DND-41 (cell line): ENCODE results near the gene TNNI3K.

Source experiments
- ATAC-seq: fragments of 200-7000 bp; cut with Tn5 transposase; 3 replicates; pipeline ENCODE4 v1.9.1; 2021; ENCODE audit warnings: low read depth; ENCODE audit not compliant: insufficient read depth
- DNase-seq: peaks from one replicate; pipeline ENCODE4 v3.0.0-alpha.2; 2020
- H2AFZ ChIP-seq: 2 replicates; pipeline ENCODE4 v1.6.0; 2012; ENCODE audit warnings: low read depth, low read length
- H3K27ac ChIP-seq: 2 replicates; pipeline ENCODE4 v1.5.1; 2012; ENCODE audit warnings: low read length, inconsistent platforms
- H3K27me3 ChIP-seq: fragments of 200-600 bp; sonication (generic); 2 replicates; pipeline ENCODE4 v1.6.0; 2012; ENCODE audit warnings: low read length, mild to moderate bottlenecking, inconsistent platforms; ENCODE audit not compliant: insufficient read depth, poor library complexity
- H3K36me3 ChIP-seq: 2 replicates; pipeline ENCODE4 v1.5.1; 2012; ENCODE audit warnings: low read length, inconsistent platforms; ENCODE audit not compliant: insufficient read depth
- H3K4me1 ChIP-seq: 2 replicates; pipeline ENCODE4 v1.5.1; 2012; ENCODE audit warnings: mild to moderate bottlenecking, low read length; ENCODE audit not compliant: insufficient read depth
- H3K4me2 ChIP-seq: 2 replicates; pipeline ENCODE4 v1.6.0; 2012; ENCODE audit warnings: mild to moderate bottlenecking, moderate library complexity, low read length, inconsistent platforms; ENCODE audit not compliant: insufficient read depth
- H3K4me3 ChIP-seq, 2 experiments: fragments of 200-600 bp in 1 of 2; shearing (Covaris generic) in 1 of 2; 2 replicates each; pipeline ENCODE4 v1.5.1; 2012 to 2016; ENCODE audit warnings: inconsistent platforms in 2 of 2, low read length in 2 of 2, mild to moderate bottlenecking in 2 of 2, low read depth in 1 of 2, moderate library complexity in 1 of 2
- H3K79me2 ChIP-seq: 2 replicates; pipeline ENCODE4 v1.6.0; 2012; ENCODE audit warnings: low read length, inconsistent platforms; ENCODE audit not compliant: insufficient read depth
- H3K9ac ChIP-seq: 2 replicates; pipeline ENCODE4 v1.6.0; 2012; ENCODE audit warnings: low read depth, mild to moderate bottlenecking, inconsistent platforms, low read length, moderate library complexity
- H3K9me3 ChIP-seq: 2 replicates; pipeline ENCODE4 v1.5.1; 2012; ENCODE audit warnings: low read length, moderate library complexity, mild to moderate bottlenecking, inconsistent platforms; ENCODE audit not compliant: insufficient read depth, severe bottlenecking
- H4K20me1 ChIP-seq: 2 replicates; pipeline ENCODE4 v1.6.0; 2012; ENCODE audit warnings: low read length; ENCODE audit not compliant: insufficient read depth
- CTCF ChIP-seq: IDR thresholded peaks from 2 replicates; pipeline ENCODE4 v1.5.1; 2012; ENCODE audit warnings: borderline replicate concordance, low read length, moderate library complexity, mild to moderate bottlenecking; ENCODE audit not compliant: poor library complexity, severe bottlenecking; ENCODE audit errors: extremely low read depth
- EZH2 ChIP-seq: IDR thresholded peaks from 3 replicates; pipeline ENCODE4 v1.6.1; 2012; ENCODE audit warnings: borderline replicate concordance, low read depth, mild to moderate bottlenecking, moderate library complexity, low read length, inconsistent platforms; ENCODE audit not compliant: severe bottlenecking

TNNI3K gene

DNA sequence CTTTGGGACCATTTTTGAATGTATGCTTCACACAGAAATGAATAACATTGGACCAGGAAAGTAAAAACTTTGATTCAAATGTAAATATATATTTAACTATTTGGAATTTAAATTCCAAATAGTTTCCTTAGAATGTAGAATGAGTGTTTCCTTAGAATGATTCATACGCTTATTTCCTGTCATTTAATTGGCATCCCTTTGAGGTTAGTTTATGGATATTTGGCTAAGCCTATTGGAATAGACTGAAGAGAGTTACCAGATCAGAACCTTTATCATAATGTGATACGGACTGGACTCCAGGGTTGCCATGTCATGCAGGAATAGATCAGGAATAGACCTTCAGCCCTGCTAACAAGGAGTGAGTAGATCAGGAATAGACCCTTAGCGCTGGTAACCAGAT is 133.1 kb downstream of the TNNI3K start:
- no peak overlapping the region for H3K9ac ChIP-seq
- no peak for DNase-seq
- H3K36me3 ChIP-seq: no peaks in the 10 kb centered on the region
- no peaks in the 10 kb centered on the region for H3K4me1 ChIP-seq
- H3K4me3 ChIP-seq: no peak overlapping the region
- H2AFZ ChIP-seq: no peak overlapping the region
- H4K20me1 ChIP-seq: no peaks in the 10 kb centered on the region
- ATAC-seq: no peak
- no peaks in the 10 kb centered on the region for H3K79me2 ChIP-seq
- no peak overlapping the region for H3K4me2 ChIP-seq
- H3K9me3 ChIP-seq: no peaks in the 10 kb centered on the region
- no peak overlapping the region for H3K27ac ChIP-seq
- H3K27me3 ChIP-seq: no peaks in the 10 kb centered on the region
- TF ChIP-seq EZH2 (no peak), CTCF (no peak)

DNA sequence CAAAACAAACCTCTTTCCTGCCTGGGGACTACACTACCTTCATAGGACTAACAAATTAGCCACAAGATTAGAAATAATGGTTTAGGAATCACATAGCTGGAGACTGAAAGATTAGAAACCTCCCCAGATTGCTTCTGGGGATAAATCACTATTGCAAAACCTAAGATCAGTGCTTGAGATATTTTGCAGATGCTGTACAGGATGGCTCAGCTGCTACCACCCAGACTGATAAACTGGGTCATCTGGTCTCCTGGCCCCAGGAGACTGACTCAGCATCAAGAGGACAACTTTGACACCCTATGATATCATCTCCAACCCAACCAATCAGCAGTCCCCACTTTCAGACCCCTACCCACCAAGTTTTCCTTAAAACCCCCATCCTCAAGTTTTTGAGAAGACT is 140.2 kb downstream of the TNNI3K start:
- Histone ChIP-seq H3K9ac (no peak overlapping the region), H3K27me3 (no peaks in the 10 kb centered on the region), H3K4me3 (no peak overlapping the region), H3K4me1 (no peaks in the 10 kb centered on the region), H4K20me1 (no peaks in the 10 kb centered on the region), H3K36me3 (no peaks in the 10 kb centered on the region), H3K79me2 (no peaks in the 10 kb centered on the region), H2AFZ (no peak overlapping the region), H3K27ac (no peak overlapping the region), H3K9me3 (no peaks in the 10 kb centered on the region), H3K4me2 (no peak overlapping the region)
- no peak for DNase-seq
- no peak for ATAC-seq
- no peak for TF ChIP-seq EZH2

DNA sequence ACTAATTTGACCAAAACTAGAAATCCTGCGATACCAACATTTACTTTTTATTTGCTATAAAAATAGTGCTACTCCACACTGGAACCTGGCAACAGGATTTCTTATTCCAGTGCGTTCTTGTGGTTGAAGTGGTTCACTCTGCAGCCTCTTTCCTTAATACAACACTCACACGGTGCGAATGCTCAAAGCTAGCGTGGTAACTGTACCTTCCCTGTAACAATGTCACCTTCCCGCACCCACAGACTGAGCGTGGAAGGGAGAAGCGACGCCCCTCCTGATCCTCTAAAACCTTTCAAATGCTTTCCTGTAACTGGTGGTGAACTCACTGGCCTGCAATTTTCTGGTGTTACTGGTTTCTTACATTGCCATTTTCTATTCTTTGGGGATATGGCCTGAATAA is 145.1 kb downstream of the TNNI3K start:
- no peak overlapping the region for H3K4me3 ChIP-seq
- H3K4me1 ChIP-seq: no peaks in the 10 kb centered on the region
- H3K27me3 ChIP-seq: no peaks in the 10 kb centered on the region
- H3K79me2 ChIP-seq: no peaks in the 10 kb centered on the region
- H3K36me3 ChIP-seq: no peaks in the 10 kb centered on the region
- TF ChIP-seq EZH2: no peak
- TF ChIP-seq CTCF: no peak
- H3K4me2 ChIP-seq: no peak overlapping the region
- no peak overlapping the region for H2AFZ ChIP-seq
- no peak overlapping the region for H3K9ac ChIP-seq
- ATAC-seq (no peak), DNase-seq (no peak)
- no peaks in the 10 kb centered on the region for H4K20me1 ChIP-seq
- no peak overlapping the region for H3K27ac ChIP-seq
- H3K9me3 ChIP-seq: no peaks in the 10 kb centered on the region

- no peak for ATAC-seq
These were observed 153.7 kb downstream of the TNNI3K start for GRCh38 chr1:74388855-74389254.

More at GRCh38 chr1:74388855-74389254, 153.7 kb downstream of the TNNI3K start:
- DNase-seq: no peak
- Histone ChIP-seq H2AFZ (no peak overlapping the region), H3K27ac (no peak overlapping the region), H3K9ac (no peak overlapping the region), H3K27me3 (no peaks in the 10 kb centered on the region), H3K79me2 (no peaks in the 10 kb centered on the region), H3K36me3 (no peaks in the 10 kb centered on the region), H4K20me1 (no peaks in the 10 kb centered on the region), H3K9me3 (no peaks in the 10 kb centered on the region), H3K4me3 (no peak overlapping the region), H3K4me2 (no peak overlapping the region), H3K4me1 (no peaks in the 10 kb centered on the region)
- TF ChIP-seq CTCF (no peak), EZH2 (no peak)
